ENCODE data around the gene MAD1L1. TPM values are rescaled to one million over a fixed set of nuclear protein-coding genes. Genes with fewer than 3 reads are reported as not detected.
A peak's percentile ranks its signal among the peaks of the same experiment; 100 is the strongest.

The MAD1L1 gene
- total RNA-seq, 1 donor from 2014 or later: 54.0 TPM

- no peak for DNase-seq
- intact Hi-C loops (cut with micrococcal nuclease): no loop called here
- Mint-ChIP-seq H3K9me3 (no peaks in the 10 kb centered on the region), H3K27ac (no peak overlapping the region), H3K36me3 (ENCODE audit: low read depth) (peaks cover 11% of the 10 kb centered on the region), H3K4me1 (peaks cover 6% of the 10 kb centered on the region), H3K4me3 (no peak overlapping the region), H3K27me3 (no peaks in the 10 kb centered on the region)
These were observed 21.8 kb upstream of the MAD1L1 start for GRCh38 chr7:2254429-2255144.

GRCh38 chr7:2253525-2254244 is 20.9 kb upstream of the MAD1L1 start:
- no peak for DNase-seq
- intact Hi-C loops (cut with micrococcal nuclease): no loop called here
- no peak overlapping the region for H3K4me3 Mint-ChIP-seq
- H3K27me3 Mint-ChIP-seq: no peaks in the 10 kb centered on the region
- H3K36me3 Mint-ChIP-seq (ENCODE audit: low read depth): peaks cover 15% of the 10 kb centered on the region
- peaks cover 15% of the 10 kb centered on the region for H3K4me1 Mint-ChIP-seq
- no peaks in the 10 kb centered on the region for H3K9me3 Mint-ChIP-seq
- no peak overlapping the region for H3K27ac Mint-ChIP-seq

GRCh38 chr7:2253021-2253420 is 20.3 kb upstream of the MAD1L1 start:
- Mint-ChIP-seq H3K27ac (no peak overlapping the region), H3K4me1 (peaks cover 19% of the 10 kb centered on the region), H3K4me3 (no peak overlapping the region), H3K9me3 (no peaks in the 10 kb centered on the region), H3K36me3 (ENCODE audit: low read depth) (peaks cover 17% of the 10 kb centered on the region), H3K27me3 (no peaks in the 10 kb centered on the region)
- DNase-seq: no peak
- intact Hi-C loops (cut with micrococcal nuclease): no loop called here

GRCh38 chr7:2251841-2252771 is 19.4 kb upstream of the MAD1L1 start:
- H3K27me3 Mint-ChIP-seq: no peaks in the 10 kb centered on the region
- peaks cover 18% of the 10 kb centered on the region for H3K36me3 Mint-ChIP-seq (ENCODE audit: low read depth)
- intact Hi-C loops (cut with micrococcal nuclease): no loop called here
- no peaks in the 10 kb centered on the region for H3K9me3 Mint-ChIP-seq
- peaks cover 20% of the 10 kb centered on the region for H3K4me1 Mint-ChIP-seq
- H3K4me3 Mint-ChIP-seq: no peak overlapping the region
- H3K27ac Mint-ChIP-seq: no peak overlapping the region
- DNase-seq: no peak

- intact Hi-C loops (cut with micrococcal nuclease): no loop called here
- no peaks in the 10 kb centered on the region for H3K27me3 Mint-ChIP-seq
- H3K27ac Mint-ChIP-seq: no peak overlapping the region
- peaks cover 20% of the 10 kb centered on the region for H3K4me1 Mint-ChIP-seq
- no peak overlapping the region for H3K4me3 Mint-ChIP-seq
- DNase-seq: no peak
- H3K9me3 Mint-ChIP-seq: no peaks in the 10 kb centered on the region
- peaks cover 18% of the 10 kb centered on the region for H3K36me3 Mint-ChIP-seq (ENCODE audit: low read depth)
These were observed 18.6 kb upstream of the MAD1L1 start for GRCh38 chr7:2251381-2251780.

- Mint-ChIP-seq H3K4me3 (peak overlapping the region; percentile 75), H3K9me3 (no peaks in the 10 kb centered on the region), H3K27me3 (no peaks in the 10 kb centered on the region), H3K36me3 (ENCODE audit: low read depth) (peaks cover 19% of the 10 kb centered on the region), H3K27ac (no peak overlapping the region), H3K4me1 (peaks cover 20% of the 10 kb centered on the region)
- intact Hi-C loops (cut with micrococcal nuclease): no loop called here
- no peak for DNase-seq
These were observed 17.1 kb upstream of the MAD1L1 start for GRCh38 chr7:2249744-2250323.

- DNase-seq: peak; percentile 82
These were observed 16.4 kb upstream of the MAD1L1 start for GRCh38 chr7:2248984-2249694.

GRCh38 chr7:2247141-2247995 is 14.6 kb upstream of the MAD1L1 start:
- peak; percentile 77 for DNase-seq
- Mint-ChIP-seq H3K4me1 (peaks cover 26% of the 10 kb centered on the region), H3K9me3 (no peaks in the 10 kb centered on the region), H3K27me3 (no peaks in the 10 kb centered on the region), H3K36me3 (ENCODE audit: low read depth) (peaks cover 15% of the 10 kb centered on the region), H3K27ac (no peak overlapping the region), H3K4me3 (no peak overlapping the region)
- intact Hi-C loops (cut with micrococcal nuclease): no loop called here

More at GRCh38 chr7:2248984-2249694, 16.4 kb upstream of the MAD1L1 start:
- Mint-ChIP-seq H3K4me3 (peak overlapping the region; percentile 75), H3K27ac (peak overlapping the region; percentile 85), H3K9me3 (no peaks in the 10 kb centered on the region), H3K4me1 (peaks cover 21% of the 10 kb centered on the region), H3K27me3 (no peaks in the 10 kb centered on the region), H3K36me3 (ENCODE audit: low read depth) (peaks cover 15% of the 10 kb centered on the region)
- intact Hi-C loops (cut with micrococcal nuclease): no loop called here

GRCh38 chr7:2245883-2246675 is 13.3 kb upstream of the MAD1L1 start:
- intact Hi-C loops (cut with micrococcal nuclease): no loop called here
- H3K27me3 Mint-ChIP-seq: no peaks in the 10 kb centered on the region
- H3K4me1 Mint-ChIP-seq: peaks cover 26% of the 10 kb centered on the region
- H3K9me3 Mint-ChIP-seq: no peaks in the 10 kb centered on the region
- peaks cover 12% of the 10 kb centered on the region for H3K36me3 Mint-ChIP-seq (ENCODE audit: low read depth)
- no peak overlapping the region for H3K27ac Mint-ChIP-seq
- no peak overlapping the region for H3K4me3 Mint-ChIP-seq
- DNase-seq: no peak

- Mint-ChIP-seq H3K4me3 (no peak overlapping the region), H3K27ac (no peak overlapping the region), H3K4me1 (peaks cover 23% of the 10 kb centered on the region), H3K36me3 (ENCODE audit: low read depth) (peaks cover 11% of the 10 kb centered on the region), H3K9me3 (no peaks in the 10 kb centered on the region), H3K27me3 (no peaks in the 10 kb centered on the region)
- DNase-seq: no peak
- intact Hi-C loops (cut with micrococcal nuclease): no loop called here
These were observed 11.8 kb upstream of the MAD1L1 start for GRCh38 chr7:2244404-2244995.

GRCh38 chr7:2243458-2243857 is 10.7 kb upstream of the MAD1L1 start:
- no peaks in the 10 kb centered on the region for H3K9me3 Mint-ChIP-seq
- peak overlapping the region; percentile 96 for H3K4me3 Mint-ChIP-seq
- H3K27me3 Mint-ChIP-seq: no peaks in the 10 kb centered on the region
- intact Hi-C loops (cut with micrococcal nuclease): loop anchor here (2.0 kb wide), 1 partner anchor 71 kb away; the partner anchor contains the start of gene SNX8
- peaks cover 10% of the 10 kb centered on the region for H3K36me3 Mint-ChIP-seq (ENCODE audit: low read depth)
- no peak for DNase-seq
- no peak overlapping the region for H3K27ac Mint-ChIP-seq
- H3K4me1 Mint-ChIP-seq: peaks cover 14% of the 10 kb centered on the region
